K562 (cell line): ENCODE results near the gene POTEF. TPM values are rescaled to one million over a fixed set of nuclear protein-coding genes. Genes with fewer than 3 reads are reported as not detected.
A peak's percentile ranks its signal among the peaks of the same experiment; 100 is the strongest.
"Not testable (repeated sequence)": the region's sequence is repeated elsewhere in the genome, so short reads cannot be mapped to it uniquely, and the experiment has no call there.

Experiments
- ATAC-seq: fragments of 200-7000 bp; cut with Tn5 transposase; 3 replicates; pipeline ENCODE4 v1.9.1; 2020; ENCODE audit warnings: moderate library complexity
- BruUV-seq: library from RNA; stranded (reverse); fragments of 400-500 nt; replicated peaks from 2 replicates; lab custom pipeline; 2021; lab: Mats Ljungman, UMichigan
- CTCF ChIA-PET: fragments of 300-600 bp; formaldehyde crosslinking; extraction: SDS; loops from one replicate; lab custom pipeline; 2021; ENCODE audit warnings: low intra/inter-chr PET ratio; lab: Yijun Ruan, JAX
- POLR2A ChIA-PET: fragments of 300-600, 350-650 bp; sonication (Branson Sonifier 250); formaldehyde crosslinking; extraction: SDS; loops from one replicate; lab custom pipeline; 2021; ENCODE audit warnings: antibody characterized with exemption, inconsistent platforms; lab: Yijun Ruan, JAX
- DNase-seq, 4 experiments: peaks; one replicate each; pipeline versions ENCODE4 v3.0.0 to v3.0.0-alpha.2; 2011 to 2018; ENCODE audit warnings: low spot score in 3 of 4, mixed read lengths in 3 of 4; ENCODE audit errors: extremely low read depth in 1 of 4
- FAIRE-seq: peaks from 2 replicates; lab custom pipeline; 2011; peaks lifted over from hg19 to GRCh38; lab: Jason Lieb, UNC
- H2AFZ ChIP-seq: 2 replicates; pipeline ENCODE4 v1.6.0; 2011; ENCODE audit warnings: low read depth, low read length, control low read depth, inconsistent platforms
- H3K27ac ChIP-seq: fragments of 200-600 bp; 3 replicates; pipeline ENCODE4 v1.8.0; 2011; ENCODE audit warnings: low read depth, mild to moderate bottlenecking, control low read depth, inconsistent platforms, low read length, moderate library complexity, mixed read lengths; ENCODE audit errors: extremely low read depth
- H3K27me3 ChIP-seq, 2 experiments: fragments of 300-600 bp in 1 of 2; 2 replicates in 1 of 2; 3 replicates in 1 of 2; pipeline versions ENCODE4 v1.6.0 to v1.8.0; 2011; ENCODE audit warnings: inconsistent platforms in 2 of 2, low read length in 2 of 2, mild to moderate bottlenecking in 1 of 2, mixed read lengths in 1 of 2, moderate library complexity in 1 of 2; ENCODE audit not compliant: control insufficient read depth in 2 of 2, insufficient read depth in 2 of 2
- H3K36me3 ChIP-seq: fragments of 300-600 bp; 3 replicates; pipeline ENCODE4 v1.8.0; 2011; ENCODE audit warnings: mild to moderate bottlenecking, low read length, inconsistent platforms; ENCODE audit not compliant: control insufficient read depth, insufficient read depth
- H3K4me1 ChIP-seq, 2 experiments: fragments of 200-600 bp in 1 of 2; replicated peaks in 1 of 2; 2 replicates in 1 of 2; 3 replicates in 1 of 2; pipeline versions ENCODE4 v1.5.1 to v1.8.0; 2011; ENCODE audit warnings: inconsistent platforms in 2 of 2, low read length in 2 of 2, mild to moderate bottlenecking in 1 of 2, mixed read lengths in 1 of 2, moderate library complexity in 1 of 2; ENCODE audit not compliant: control insufficient read depth in 2 of 2, insufficient read depth in 2 of 2
- H3K4me2 ChIP-seq: 2 replicates; pipeline ENCODE4 v1.6.1; 2011; ENCODE audit warnings: low read length, control low read depth, inconsistent platforms, mixed read lengths; ENCODE audit not compliant: insufficient read depth
- H3K4me3 ChIP-seq: fragments of 200-600 bp; sonication (generic), shearing (Covaris generic); 2 replicates; pipeline ENCODE4 v1.5.1; 2016; ENCODE audit warnings: control low read depth, inconsistent platforms
- H3K79me2 ChIP-seq: fragments of 200-600 bp; 3 replicates; pipeline ENCODE4 v1.8.0; 2011; ENCODE audit warnings: low read length, inconsistent platforms; ENCODE audit not compliant: control insufficient read depth, insufficient read depth
- H3K9ac ChIP-seq, 2 experiments: 2 replicates each; pipeline versions ENCODE4 v1.6.0 to v1.6.1; 2011; ENCODE audit warnings: low read depth in 2 of 2, low read length in 2 of 2, control low read depth in 1 of 2, inconsistent platforms in 1 of 2, mild to moderate bottlenecking in 1 of 2, mixed read lengths in 1 of 2; ENCODE audit not compliant: insufficient read depth in 1 of 2
- H3K9me1 ChIP-seq: one replicate; pipeline ENCODE4 v1.6.0; 2011; ENCODE audit warnings: inconsistent platforms, mild to moderate bottlenecking, low read length, moderate library complexity; ENCODE audit not compliant: control insufficient read depth, insufficient read depth
- H3K9me3 ChIP-seq: replicated peaks from 2 replicates; pipeline ENCODE4 v1.5.1; 2011; ENCODE audit warnings: low read depth, low read length, inconsistent platforms; ENCODE audit not compliant: control insufficient read depth, insufficient read depth
- H4K20me1 ChIP-seq: replicated peaks from 2 replicates; pipeline ENCODE4 v1.6.1; 2011; ENCODE audit warnings: low read length, inconsistent platforms, mixed read lengths; ENCODE audit not compliant: control insufficient read depth, insufficient read depth
- SUPT5H ChIP-seq: fragments of 450-650 bp; IDR thresholded peaks from 2 replicates; pipeline ENCODE4 v1.6.1; 2016
- WGBS: fragments of 100-300 bp; shearing (Covaris generic); methylation state at CpG from one replicate; pipeline ENCODE4 v1.1.6; 2016; ENCODE audit warnings: low coverage, mixed read lengths; ENCODE audit not compliant: insufficient coverage; ENCODE audit errors: missing lambda C conversion rate; 5-methylcytosine and 5-hydroxymethylcytosine counted together
- in situ Hi-C: fragments of 300-500 bp; cut with MboI; formaldehyde crosslinking; loops from 4 replicates; pipeline ENCODE4 v1.15.0; 2018; ENCODE audit warnings: inconsistent platforms, mixed read lengths
- intact Hi-C: fragments of 100-400 bp; cut with micrococcal nuclease; formaldehyde crosslinking; loops from 2 replicates; pipeline ENCODE4 v1.14.2; 2022
- polyA plus RNA-seq, 8 experiments: library from polyadenylated mRNA; depleted of rRNA in 4 of 8; stranded (reverse) in 5 of 8; unstranded in 3 of 8; fragments of >200 nt; fragmentation: Nextera tagmentation in 2 of 8; fragmentation: Illumina TruSeq in 1 of 8; extraction: Ambion mirVana in 2 of 8; extraction: Trizol in 1 of 8; gene quantifications; 2 replicates each; pipeline versions ENCODE4 v1.2.1 to v1.2.3, GENCODE V29; 2011 to 2014; ENCODE audit warnings: inconsistent platforms in 1 of 8, missing spikeins in 1 of 8
- total RNA-seq, 7 experiments: library from RNA; depleted of rRNA in 6 of 7; stranded (reverse); fragments of >200 nt in 6 of 7; fragmentation: Illumina TruSeq in 2 of 7; extraction: Trizol in 2 of 7; gene quantifications; 2 replicates each; pipeline versions ENCODE4 v1.2.1 to v1.2.3, GENCODE V29; 2011 to 2021; ENCODE audit warnings: low replicate concordance in 1 of 7

Gene POTEF
- total and polyA plus RNA-seq, 9 of the 15 experiments (the other 6 are each of a cell fraction or from before 2014, with no cell fraction given): 0.04 to 2.2 (median 0.27) TPM; not detected in 1

- not testable (repeated sequence) for H3K27me3 ChIP-seq, H3K4me3 ChIP-seq
- TF ChIP-seq SUPT5H: 0 out of 2 replicates have a peak, but pooled peaks have one; percentile 8
- TF ChIP-seq, all 486 proteins: peak for 1; not testable (repeated sequence) for 485
- H3K9ac ChIP-seq, H3K27ac ChIP-seq, H3K36me3 ChIP-seq, H3K4me2 ChIP-seq, BruUV-seq, H3K79me2 ChIP-seq, intact Hi-C loops, H3K9me1 ChIP-seq, DNase-seq, H3K9me3 ChIP-seq, POLR2A ChIA-PET, in situ Hi-C loops, H4K20me1 ChIP-seq, H2AFZ ChIP-seq, FAIRE-seq, CTCF ChIA-PET: not testable (repeated sequence)
- WGBS: 38% methylated on average over 10 of the region's 13 CpGs
- peaks cover 0 to 14% of the 10 kb centered on the region in 2 experiments; a peak in 2 of 5 replicates for H3K4me1 ChIP-seq
- peak; percentile 8 for ATAC-seq
Observed at GRCh38 chr2:130142396-130143265, 13.6 kb upstream of the POTEF start.

GRCh38 chr2:130141645-130142370 lies 12.8 kb upstream of the POTEF start:
- H3K27me3 ChIP-seq, intact Hi-C loops, H3K4me3 ChIP-seq, POLR2A ChIA-PET, H4K20me1 ChIP-seq, BruUV-seq, H3K9me3 ChIP-seq, DNase-seq, CTCF ChIA-PET, FAIRE-seq, ATAC-seq, H3K27ac ChIP-seq, H3K9me1 ChIP-seq, H3K9ac ChIP-seq, H3K4me2 ChIP-seq, in situ Hi-C loops, H2AFZ ChIP-seq, H3K79me2 ChIP-seq, H3K36me3 ChIP-seq: not testable (repeated sequence)
- H3K4me1 ChIP-seq: peaks cover 0 to 14% of the 10 kb centered on the region in 2 experiments; a peak in 2 of 5 replicates
- 46% methylated on average over 8 of the region's 22 CpGs for WGBS

- H3K27ac ChIP-seq, H3K4me3 ChIP-seq, H2AFZ ChIP-seq, H3K36me3 ChIP-seq, POLR2A ChIA-PET, CTCF ChIA-PET, in situ Hi-C loops, H4K20me1 ChIP-seq, H3K9me3 ChIP-seq, BruUV-seq, H3K4me2 ChIP-seq, H3K27me3 ChIP-seq, H3K79me2 ChIP-seq, DNase-seq, H3K9me1 ChIP-seq, ATAC-seq, H3K9ac ChIP-seq, FAIRE-seq, intact Hi-C loops: not testable (repeated sequence)
- peaks cover 0 to 18% of the 10 kb centered on the region in 2 experiments; a peak in 2 of 5 replicates for H3K4me1 ChIP-seq
- WGBS: 84% methylated on average over 3 of the region's 6 CpGs
Observed at GRCh38 chr2:130141002-130141401, 12.0 kb upstream of the POTEF start.
